Measurements from ENCODE around the gene RBM11.

Gene RBM11

DNA sequence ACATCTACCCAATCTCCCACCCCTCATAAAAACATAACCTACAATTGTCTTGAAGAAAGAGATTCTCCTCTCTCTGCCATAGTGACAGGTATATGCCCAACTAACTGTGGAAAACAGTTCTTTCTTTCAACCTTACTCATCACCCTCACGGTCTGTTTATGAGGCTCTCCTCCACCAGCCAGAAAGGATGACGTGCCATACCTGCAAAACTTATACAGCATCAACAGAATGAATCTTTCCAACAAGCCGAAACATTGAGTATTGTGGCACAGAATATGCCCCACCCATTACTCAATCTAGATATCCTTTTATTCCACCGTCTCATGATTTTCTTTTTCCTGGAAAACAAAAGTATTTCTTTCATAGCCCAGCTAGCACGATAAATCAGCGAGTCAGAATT is 55.7 kb downstream of the RBM11 start:
- no peaks in the 10 kb centered on the region for H3K4me1 ChIP-seq (ENCODE audit: control insufficient read depth, low read length)
- TF ChIP-seq EZH2phosphoT487 (IDR thresholded peaks at IDR 0.05; ENCODE audit: borderline replicate concordance, low read length) = no peak
- TF ChIP-seq, protein P1, sequence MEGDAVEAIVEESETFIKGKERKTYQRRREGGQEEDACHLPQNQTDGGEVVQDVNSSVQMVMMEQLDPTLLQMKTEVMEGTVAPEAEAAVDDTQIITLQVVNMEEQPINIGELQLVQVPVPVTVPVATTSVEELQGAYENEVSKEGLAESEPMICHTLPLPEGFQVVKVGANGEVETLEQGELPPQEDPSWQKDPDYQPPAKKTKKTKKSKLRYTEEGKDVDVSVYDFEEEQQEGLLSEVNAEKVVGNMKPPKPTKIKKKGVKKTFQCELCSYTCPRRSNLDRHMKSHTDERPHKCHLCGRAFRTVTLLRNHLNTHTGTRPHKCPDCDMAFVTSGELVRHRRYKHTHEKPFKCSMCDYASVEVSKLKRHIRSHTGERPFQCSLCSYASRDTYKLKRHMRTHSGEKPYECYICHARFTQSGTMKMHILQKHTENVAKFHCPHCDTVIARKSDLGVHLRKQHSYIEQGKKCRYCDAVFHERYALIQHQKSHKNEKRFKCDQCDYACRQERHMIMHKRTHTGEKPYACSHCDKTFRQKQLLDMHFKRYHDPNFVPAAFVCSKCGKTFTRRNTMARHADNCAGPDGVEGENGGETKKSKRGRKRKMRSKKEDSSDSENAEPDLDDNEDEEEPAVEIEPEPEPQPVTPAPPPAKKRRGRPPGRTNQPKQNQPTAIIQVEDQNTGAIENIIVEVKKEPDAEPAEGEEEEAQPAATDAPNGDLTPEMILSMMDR (IDR thresholded peaks at IDR 0.05; ENCODE audit: low read depth, low read length, poor library complexity, severe bottlenecking) = no peak

DNA sequence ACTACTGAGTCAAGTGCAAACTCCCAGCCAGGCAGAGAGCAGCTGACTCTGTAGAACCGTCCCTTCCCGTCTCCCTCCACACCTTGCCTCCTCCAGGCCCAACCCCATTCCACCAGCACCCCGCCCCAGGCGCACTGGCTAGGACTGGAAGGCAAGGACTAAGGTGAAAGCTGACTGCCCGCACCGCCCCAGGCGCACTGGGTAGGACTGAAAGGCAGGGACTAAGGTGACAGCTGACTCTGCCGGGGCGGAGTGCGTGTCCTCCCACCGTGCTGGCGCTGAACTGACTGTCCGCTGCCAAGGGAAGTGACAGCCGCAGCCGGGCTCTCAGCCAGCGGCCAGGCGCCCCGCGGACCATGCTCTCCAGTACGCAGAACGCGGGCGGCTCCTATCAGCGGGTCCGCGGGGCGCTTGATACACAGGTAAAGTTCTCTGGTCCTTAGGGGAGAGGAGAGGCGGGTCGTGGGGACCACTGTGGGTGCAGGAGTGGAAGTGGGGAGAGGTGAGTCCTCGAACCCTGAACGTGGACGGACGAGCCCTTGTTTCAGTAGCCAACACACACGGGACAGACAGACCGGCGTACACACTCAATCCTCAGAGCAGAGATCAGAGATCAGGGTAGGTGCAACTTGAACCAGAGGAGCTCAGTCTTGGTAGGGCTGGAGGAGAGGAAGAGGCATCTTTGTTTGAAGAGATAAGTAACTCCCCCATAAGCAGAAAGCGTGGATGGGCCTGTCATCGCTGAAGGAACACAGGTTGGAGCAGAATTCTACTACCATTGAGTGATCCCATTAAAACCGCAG is 58.0 kb downstream of the RBM11 start:
- no peaks in the 10 kb centered on the region for H3F3A ChIP-seq (ENCODE audit: control insufficient read depth, insufficient read depth)
- H3K27me3 ChIP-seq (ENCODE audit: control insufficient read depth, low read length) = no peaks in the 10 kb centered on the region
- no peaks in the 10 kb centered on the region for H3K9me2 ChIP-seq (replicated peaks; ENCODE audit: control insufficient read depth, low read length)
- no peak overlapping the region for H3K4me3 ChIP-seq (ENCODE audit: low read length)
- no peaks in the 10 kb centered on the region for H3K9me3 ChIP-seq (ENCODE audit: control insufficient read depth, insufficient read depth, low read length)
- TF ChIP-seq EZH2phosphoT487 (IDR thresholded peaks at IDR 0.05; ENCODE audit: borderline replicate concordance, low read length) = no peak
- TF ChIP-seq, protein P1 (IDR thresholded peaks at IDR 0.05; ENCODE audit: low read depth, low read length, poor library complexity, severe bottlenecking) = no peak
- no peaks in the 10 kb centered on the region for H3K79me2 ChIP-seq (ENCODE audit: control insufficient read depth, low read length)
- H3K4me1 ChIP-seq (ENCODE audit: control insufficient read depth, low read length) = no peaks in the 10 kb centered on the region
- no peaks in the 10 kb centered on the region for H4K20me1 ChIP-seq (ENCODE audit: control insufficient read depth, insufficient read depth, low read depth, low read length)
- no peak overlapping the region for H3K4me2 ChIP-seq (ENCODE audit: low read length)
- no peak overlapping the region for H3K27ac ChIP-seq (ENCODE audit: low read depth, low read length)
- H3K36me3 ChIP-seq (ENCODE audit: control insufficient read depth, low read length) = no peaks in the 10 kb centered on the region

More for the DNA sequence above, 55.7 kb downstream of the RBM11 start:
- no peaks in the 10 kb centered on the region for H3K9me3 ChIP-seq (ENCODE audit: control insufficient read depth, insufficient read depth, low read length)
- H3K4me3 ChIP-seq (ENCODE audit: low read length) = no peak overlapping the region
- no peaks in the 10 kb centered on the region for H4K20me1 ChIP-seq (ENCODE audit: control insufficient read depth, insufficient read depth, low read depth, low read length)
- H3K27ac ChIP-seq (ENCODE audit: low read depth, low read length) = no peak overlapping the region
- no peaks in the 10 kb centered on the region for H3K9me2 ChIP-seq (replicated peaks; ENCODE audit: control insufficient read depth, low read length)
- no peaks in the 10 kb centered on the region for H3K27me3 ChIP-seq (ENCODE audit: control insufficient read depth, low read length)
- no peaks in the 10 kb centered on the region for H3K36me3 ChIP-seq (ENCODE audit: control insufficient read depth, low read length)
- H3K79me2 ChIP-seq (ENCODE audit: control insufficient read depth, low read length) = no peaks in the 10 kb centered on the region
- H3F3A ChIP-seq (ENCODE audit: control insufficient read depth, insufficient read depth) = no peaks in the 10 kb centered on the region
- H3K4me2 ChIP-seq (ENCODE audit: low read length) = no peak overlapping the region

DNA sequence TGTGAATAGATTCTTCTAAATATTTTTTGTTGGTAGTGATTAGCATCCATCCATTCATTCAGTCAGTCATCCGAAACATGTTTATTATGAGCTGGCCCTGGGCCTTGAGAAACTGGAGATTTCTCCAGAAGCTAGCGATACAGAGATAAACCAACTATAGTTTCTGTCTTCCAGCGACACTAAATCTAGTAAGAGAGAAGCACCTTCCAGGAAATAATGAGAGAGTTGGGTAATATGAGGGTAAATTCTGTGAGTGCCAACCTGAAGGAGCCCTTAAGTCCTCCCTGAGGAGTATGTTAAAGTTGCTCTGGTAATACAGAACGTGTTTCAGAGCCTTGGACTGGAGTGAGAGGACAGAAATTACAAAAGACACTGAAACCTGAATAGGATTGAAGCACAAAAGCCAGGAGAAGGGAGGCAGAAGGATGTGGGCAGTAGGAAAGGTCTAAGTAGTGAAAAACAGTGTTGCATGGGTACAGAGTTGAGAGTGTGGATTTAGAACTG is 59.8 kb downstream of the RBM11 start:
- Histone ChIP-seq H3K27ac (ENCODE audit: low read depth, low read length) (no peak overlapping the region), H3K9me3 (ENCODE audit: control insufficient read depth, insufficient read depth, low read length) (no peaks in the 10 kb centered on the region), H4K20me1 (ENCODE audit: control insufficient read depth, insufficient read depth, low read depth, low read length) (no peaks in the 10 kb centered on the region), H3K27me3 (ENCODE audit: control insufficient read depth, low read length) (no peaks in the 10 kb centered on the region), H3K4me1 (ENCODE audit: control insufficient read depth, low read length) (no peaks in the 10 kb centered on the region), H3F3A (ENCODE audit: control insufficient read depth, insufficient read depth) (no peaks in the 10 kb centered on the region), H3K9me2 (replicated peaks; ENCODE audit: control insufficient read depth, low read length) (no peaks in the 10 kb centered on the region), H3K36me3 (ENCODE audit: control insufficient read depth, low read length) (no peaks in the 10 kb centered on the region), H3K79me2 (ENCODE audit: control insufficient read depth, low read length) (no peaks in the 10 kb centered on the region), H3K4me3 (ENCODE audit: low read length) (no peak overlapping the region), H3K4me2 (ENCODE audit: low read length) (no peak overlapping the region)
- TF ChIP-seq, protein P1 (IDR thresholded peaks at IDR 0.05; ENCODE audit: low read depth, low read length, poor library complexity, severe bottlenecking) = no peak
- TF ChIP-seq EZH2phosphoT487 (IDR thresholded peaks at IDR 0.05; ENCODE audit: borderline replicate concordance, low read length) = no peak
